Duodenal mucosa (tissue), 2 donors: ENCODE measurements around the gene TFR2.
A peak's percentile ranks its signal among the peaks of the same experiment; 100 is the strongest.

Experiments used
- H3K27ac ChIP-seq: one replicate; pipeline ENCODE4 v1.7.0; 2013; ENCODE audit warnings: low read depth, low read length
- H3K27me3 ChIP-seq, 2 donors: one replicate each; pipeline ENCODE4 v1.7.0; 2013; ENCODE audit warnings: low read length in 2 of 2, control low read depth in 1 of 2; ENCODE audit not compliant: insufficient read depth in 2 of 2, control insufficient read depth in 1 of 2
- H3K36me3 ChIP-seq, 2 donors: one replicate each; pipeline ENCODE4 v1.7.0; 2013; ENCODE audit warnings: low read length in 2 of 2, control low read depth in 1 of 2; ENCODE audit not compliant: insufficient read depth in 2 of 2, control insufficient read depth in 1 of 2
- H3K4me1 ChIP-seq, 2 donors: one replicate each; pipeline ENCODE4 v1.7.0; 2013; ENCODE audit warnings: low read length in 2 of 2, control low read depth in 1 of 2; ENCODE audit not compliant: insufficient read depth in 2 of 2, control insufficient read depth in 1 of 2
- H3K4me3 ChIP-seq, 2 donors: one replicate each; pipeline ENCODE4 v1.7.0; 2013; ENCODE audit warnings: low read length in 2 of 2, low read depth in 1 of 2
- H3K9ac ChIP-seq, 2 donors: one replicate each; pipeline ENCODE4 v1.7.0; 2013; ENCODE audit warnings: low read length in 2 of 2, low read depth in 1 of 2
- H3K9me3 ChIP-seq, 2 donors: one replicate each; pipeline ENCODE4 v1.7.0; 2013; ENCODE audit warnings: low read length in 2 of 2, control low read depth in 1 of 2; ENCODE audit not compliant: control insufficient read depth in 1 of 2

The TFR2 gene

DNA sequence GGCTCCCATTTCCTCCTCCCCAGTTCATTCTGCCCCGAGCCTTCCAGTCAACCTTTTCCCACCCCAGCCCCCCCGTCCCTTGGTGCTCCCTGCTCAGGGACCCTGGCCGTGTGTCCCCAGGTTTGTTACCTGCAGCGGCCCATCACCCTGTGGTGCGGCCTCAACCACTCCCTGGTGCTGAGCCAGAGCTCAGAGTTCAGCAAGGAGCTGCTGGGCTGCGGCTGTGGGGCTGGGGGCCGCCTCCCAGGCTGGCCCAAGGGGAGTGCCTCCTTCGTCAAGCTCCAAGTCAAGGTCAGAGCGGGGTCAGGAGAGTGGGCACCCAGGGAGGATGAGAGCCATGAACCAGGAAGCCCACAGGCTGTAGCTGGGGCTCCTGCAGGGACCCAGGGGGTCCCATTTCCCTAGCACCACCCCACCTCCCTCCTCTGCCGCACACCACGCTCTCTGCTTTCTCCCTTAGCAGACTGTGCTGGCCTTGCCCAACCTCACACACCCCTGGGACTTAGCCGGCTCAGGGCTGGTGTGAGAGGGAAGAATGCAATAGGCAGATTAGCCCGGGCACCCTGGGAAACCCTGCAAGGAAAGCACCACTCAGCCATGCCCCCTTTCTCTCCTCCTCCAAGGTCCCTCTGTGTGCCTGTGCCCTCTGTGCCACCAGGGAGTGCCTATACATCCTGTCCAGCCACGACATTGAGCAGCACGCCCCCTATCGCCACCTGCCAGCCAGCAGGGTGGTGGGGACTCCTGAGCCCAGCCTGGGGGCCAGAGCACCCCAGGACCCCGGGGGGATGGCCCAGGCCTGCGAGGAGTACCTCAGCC is 41.2 kb downstream of the TFR2 start:
- H3K36me3 ChIP-seq = no peaks in the 10 kb centered on the region
- peaks cover 0 to 5% of the 10 kb centered on the region in 2 donors for H3K27me3 ChIP-seq
- H3K4me1 ChIP-seq = peaks cover 8 to 10% of the 10 kb centered on the region in 2 donors
- no peak overlapping the region for H3K4me3 ChIP-seq
- no peak overlapping the region for H3K27ac ChIP-seq
- H3K9ac ChIP-seq = no peak overlapping the region
- no peaks in the 10 kb centered on the region for H3K9me3 ChIP-seq

DNA sequence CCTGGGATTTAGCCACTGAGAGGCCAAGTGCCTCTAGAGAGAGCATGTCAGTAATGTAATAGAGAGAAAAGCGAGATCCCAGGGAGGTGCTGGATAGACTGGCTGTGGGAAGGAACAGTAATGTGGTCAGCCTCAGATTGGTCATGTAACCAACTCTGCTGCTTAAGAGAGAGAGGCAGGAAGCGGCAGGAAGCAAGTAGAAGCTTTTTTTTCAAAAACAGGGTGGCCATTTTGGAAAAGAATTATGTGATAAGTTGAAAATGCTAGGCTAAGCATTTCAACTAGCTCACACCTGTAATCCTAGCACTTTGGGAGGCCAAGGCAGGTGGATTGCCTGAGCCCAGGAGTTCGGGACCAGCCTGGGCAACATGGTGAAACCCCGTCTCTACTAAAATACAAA is 42.9 kb downstream of the TFR2 start:
- Histone ChIP-seq H3K4me1 (no peaks in the 10 kb centered on the region), H3K9ac (no peak overlapping the region), H3K27ac (no peak overlapping the region), H3K27me3 (no peaks in the 10 kb centered on the region), H3K9me3 (no peaks in the 10 kb centered on the region), H3K4me3 (no peak overlapping the region), H3K36me3 (no peaks in the 10 kb centered on the region)

DNA sequence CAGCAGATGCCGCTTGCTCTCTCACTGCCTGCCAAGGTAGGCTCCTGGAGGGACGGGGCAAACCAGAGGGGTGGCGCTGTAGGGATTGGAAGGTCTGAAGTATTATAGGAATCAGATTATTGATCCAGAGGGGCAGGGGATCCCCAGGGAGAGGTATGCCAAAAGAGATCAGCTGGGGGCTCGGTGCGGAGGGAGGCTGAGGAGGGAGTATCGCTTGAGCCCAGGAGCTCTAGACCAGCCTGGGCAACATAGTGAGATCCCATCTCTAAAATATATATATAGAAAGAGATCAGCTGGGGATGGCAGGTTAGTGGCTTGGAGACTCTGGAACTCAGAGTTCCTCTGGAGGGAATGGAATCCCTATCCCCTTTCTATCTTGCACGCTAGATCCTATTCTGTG is 46.2 kb downstream of the TFR2 start:
- Histone ChIP-seq H3K9me3 (no peaks in the 10 kb centered on the region), H3K27me3 (no peaks in the 10 kb centered on the region), H3K4me1 (no peaks in the 10 kb centered on the region), H3K27ac (no peak overlapping the region), H3K4me3 (no peak overlapping the region), H3K9ac (no peak overlapping the region), H3K36me3 (no peaks in the 10 kb centered on the region)

DNA sequence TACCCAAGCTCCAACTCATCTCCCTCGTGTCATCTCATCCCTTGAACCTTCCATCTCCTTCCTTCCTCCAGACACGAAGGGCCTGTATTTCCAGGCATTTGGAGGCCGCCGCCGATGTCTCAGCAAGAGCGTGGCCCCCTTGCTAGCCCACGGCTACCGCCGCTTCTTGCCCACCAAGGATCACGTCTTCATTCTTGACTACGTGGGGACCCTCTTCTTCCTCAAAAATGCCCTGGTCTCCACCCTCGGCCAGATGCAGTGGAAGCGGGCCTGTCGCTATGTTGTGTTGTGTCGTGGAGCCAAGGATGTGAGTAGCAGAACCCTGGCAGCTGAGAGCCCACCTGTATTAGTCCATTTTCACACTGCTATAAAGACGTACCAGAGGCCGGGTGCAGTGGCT is 49.8 kb downstream of the TFR2 start:
- no peaks in the 10 kb centered on the region for H3K27me3 ChIP-seq
- no peaks in the 10 kb centered on the region for H3K36me3 ChIP-seq
- no peak overlapping the region for H3K9ac ChIP-seq
- H3K4me1 ChIP-seq = no peaks in the 10 kb centered on the region
- H3K27ac ChIP-seq = no peak overlapping the region
- H3K9me3 ChIP-seq = no peaks in the 10 kb centered on the region
- no peak overlapping the region for H3K4me3 ChIP-seq

DNA sequence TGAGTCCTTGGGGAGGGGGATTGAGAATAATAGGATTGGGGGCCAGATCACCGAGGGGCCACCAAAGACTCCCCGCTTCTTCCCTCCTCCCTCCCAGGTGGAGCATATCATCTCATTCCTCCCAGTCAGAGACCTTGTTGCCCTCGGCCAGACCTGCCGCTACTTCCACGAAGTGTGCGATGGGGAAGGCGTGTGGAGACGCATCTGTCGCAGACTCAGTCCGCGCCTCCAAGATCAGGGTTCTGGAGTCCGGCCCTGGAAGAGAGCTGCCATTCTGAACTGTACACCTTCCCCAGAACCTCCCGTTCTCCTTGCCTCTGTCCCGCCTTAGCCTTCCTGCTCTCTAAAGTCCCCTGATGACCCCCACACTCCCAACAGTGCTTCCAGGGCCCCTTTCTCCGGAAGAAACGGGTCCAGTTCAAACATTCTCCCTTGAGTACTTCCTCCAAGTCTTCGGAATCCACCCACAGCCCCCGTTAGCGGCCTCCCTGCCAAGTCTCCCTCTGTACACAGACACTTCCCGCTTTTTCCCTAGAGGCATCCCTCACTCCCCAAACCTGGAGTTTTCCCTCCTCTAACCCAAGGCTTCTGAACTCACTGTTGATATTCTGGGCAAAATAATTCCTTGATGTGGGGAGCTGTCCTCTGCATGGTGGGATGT is 51.1 kb downstream of the TFR2 start:
- no peak overlapping the region for H3K4me3 ChIP-seq
- H3K27me3 ChIP-seq = no peaks in the 10 kb centered on the region
- H3K4me1 ChIP-seq = peaks cover 0 to 2% of the 10 kb centered on the region in 2 donors
- no peak overlapping the region for H3K9ac ChIP-seq
- H3K36me3 ChIP-seq = no peaks in the 10 kb centered on the region
- no peaks in the 10 kb centered on the region for H3K9me3 ChIP-seq
- no peak overlapping the region for H3K27ac ChIP-seq

DNA sequence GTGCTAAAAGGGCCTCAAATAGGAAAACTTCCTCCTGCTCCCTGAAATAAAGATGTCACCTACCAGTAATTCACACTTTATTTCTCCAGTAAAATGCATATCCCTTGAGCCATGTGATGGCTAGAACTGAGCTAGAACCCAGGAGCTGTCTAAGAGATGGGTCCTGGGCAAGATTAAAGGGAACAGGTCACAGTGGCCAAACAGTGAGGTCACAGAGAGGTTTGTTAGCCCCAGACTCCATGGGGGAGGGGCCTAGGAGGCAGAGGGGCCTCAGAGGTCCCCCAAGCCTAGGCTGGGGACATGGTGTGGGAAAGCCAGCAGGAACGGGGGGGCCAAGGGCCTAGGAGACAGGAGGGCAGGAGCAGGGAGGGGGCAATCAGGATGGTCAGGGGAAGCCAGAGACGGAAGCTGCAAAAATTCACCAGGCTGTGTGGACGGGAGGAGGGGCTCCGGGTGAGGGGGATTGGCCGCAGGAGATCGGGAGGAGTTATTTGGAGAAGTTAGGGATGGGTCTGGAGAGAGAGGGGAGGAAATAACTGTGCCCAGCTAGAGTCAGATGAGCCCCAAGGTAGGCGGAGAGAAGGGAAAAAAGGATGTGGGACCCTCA is 51.9 kb downstream of the TFR2 start:
- no peaks in the 10 kb centered on the region for H3K27me3 ChIP-seq
- H3K36me3 ChIP-seq = no peaks in the 10 kb centered on the region
- H3K4me1 ChIP-seq = peaks cover 7 to 9% of the 10 kb centered on the region in 2 donors
- H3K9ac ChIP-seq = no peak overlapping the region
- H3K9me3 ChIP-seq = no peaks in the 10 kb centered on the region
- H3K27ac ChIP-seq = no peak overlapping the region
- no peak overlapping the region for H3K4me3 ChIP-seq

DNA sequence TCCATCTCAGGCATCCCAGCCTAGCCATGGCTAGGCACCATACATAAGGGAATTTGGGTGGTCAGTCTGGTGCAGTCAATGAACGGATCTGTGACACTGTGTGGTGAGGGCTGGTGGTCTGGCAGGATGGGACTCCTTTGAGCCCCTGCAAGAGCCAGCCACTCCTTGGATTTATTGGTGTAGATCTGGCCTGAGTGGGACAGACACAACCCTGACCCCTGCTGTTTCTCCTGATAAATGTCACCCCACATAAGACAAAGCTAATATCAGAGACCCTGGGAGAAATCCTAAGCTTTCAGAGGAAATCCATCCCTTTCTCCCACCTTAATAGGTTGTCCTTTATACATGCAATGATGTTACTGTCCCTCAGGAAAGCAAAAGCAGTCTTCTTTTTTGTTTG is 52.9 kb downstream of the TFR2 start:
- no peaks in the 10 kb centered on the region for H3K9me3 ChIP-seq
- no peaks in the 10 kb centered on the region for H3K27me3 ChIP-seq
- H3K36me3 ChIP-seq = no peaks in the 10 kb centered on the region
- no peak overlapping the region for H3K27ac ChIP-seq
- H3K4me1 ChIP-seq = peaks cover 15 to 18% of the 10 kb centered on the region in 2 donors
- no peak overlapping the region for H3K9ac ChIP-seq
- H3K4me3 ChIP-seq = no peak overlapping the region

DNA sequence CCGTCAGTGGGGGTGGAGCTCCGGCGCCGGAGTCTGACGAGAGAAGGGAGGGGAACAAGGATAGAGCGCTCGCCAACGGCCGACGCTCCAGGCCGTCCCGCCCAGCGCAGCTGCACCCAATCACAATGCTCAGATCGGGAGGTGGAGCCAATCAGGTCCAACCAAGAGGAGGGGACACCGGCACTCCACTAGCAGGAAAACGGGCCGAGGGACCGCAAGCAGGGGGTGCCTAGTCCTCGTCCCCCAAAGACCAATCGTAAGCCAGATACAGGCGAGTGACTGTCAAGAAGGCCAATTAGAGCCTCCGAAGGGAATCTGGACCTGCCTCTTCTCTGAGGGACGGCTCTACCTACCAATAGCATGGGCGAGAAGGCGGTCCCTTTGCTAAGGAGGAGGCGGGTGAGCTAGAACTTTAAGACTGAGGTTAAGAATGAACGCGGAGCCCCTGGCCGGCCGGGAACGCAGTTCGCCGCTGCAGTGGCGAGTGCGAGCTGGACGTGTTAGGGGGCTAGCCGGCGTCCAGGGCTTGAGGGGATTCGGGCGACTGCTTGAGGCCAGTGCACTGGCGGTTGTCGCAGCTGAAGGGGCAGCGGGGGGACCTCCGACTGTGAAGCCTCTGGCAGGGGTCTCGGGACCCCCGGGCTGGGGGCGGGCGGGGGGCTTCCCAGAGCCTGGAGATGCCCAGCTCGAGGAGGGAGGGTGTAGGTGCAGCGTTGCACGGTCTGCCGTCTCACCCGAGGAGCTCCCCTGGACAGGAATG is 54.9 kb downstream of the TFR2 start, which contains the start of gene FBXO24:
Gene FBXO24, plus strand, starts transcription at position 63 of the 760 bp plus-strand sequence. Its CDS starts 298 bp downstream, at position 361.
- Histone ChIP-seq H3K27ac (peak within 1 kb of the TSS; percentile 99), H3K9ac (peak within 1 kb of the TSS; percentile 69 to 91), H3K36me3 (peaks cover 8 to 11% of the 10 kb centered on the region in 2 donors), H3K9me3 (no peaks in the 10 kb centered on the region), H3K27me3 (no peaks in the 10 kb centered on the region), H3K4me1 (peaks cover 27 to 29% of the 10 kb centered on the region in 2 donors), H3K4me3 (peak within 1 kb of the TSS; percentile 89 to 94)

DNA sequence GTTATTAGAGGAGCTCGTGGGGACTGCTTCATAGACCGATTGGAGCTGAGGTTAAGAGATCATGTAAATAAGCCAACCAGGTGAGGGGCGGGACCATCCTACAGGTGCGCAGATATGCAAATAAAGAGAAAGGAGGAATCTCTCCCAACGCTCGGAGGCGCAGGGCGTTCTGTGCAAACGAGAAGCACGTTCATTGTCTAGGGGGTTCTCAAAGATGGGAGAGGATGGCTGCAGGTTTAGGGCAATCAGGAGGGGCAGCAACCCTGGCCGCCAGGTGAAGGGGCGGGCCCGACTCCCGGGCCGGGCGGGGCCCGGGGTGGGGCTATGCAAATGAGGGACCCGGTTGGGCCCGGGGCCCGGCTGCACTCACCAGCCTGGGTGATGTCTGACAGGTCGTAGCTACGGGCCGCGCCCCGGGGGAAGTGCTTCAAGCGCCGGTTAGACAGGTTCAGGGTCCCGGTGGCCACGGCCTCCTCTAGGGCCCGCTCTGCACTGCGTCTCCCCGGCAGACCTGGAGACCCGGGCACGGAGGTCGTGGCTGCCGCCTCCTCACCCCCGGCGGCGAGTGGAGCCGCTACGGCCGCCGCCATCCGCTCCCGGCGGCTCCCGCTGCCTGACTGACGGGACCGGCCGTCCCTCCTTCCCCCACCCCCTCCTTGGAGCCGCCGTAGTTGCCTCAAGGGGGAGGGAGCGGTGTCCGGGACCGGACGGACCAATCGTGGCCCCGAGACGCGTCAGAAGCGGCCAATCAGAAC is 55.7 kb downstream of the TFR2 start, which contains the start of gene LRCH4:
Gene LRCH4, minus strand, starts transcription at position 619 of the 755 bp plus-strand sequence. Its CDS starts 29 bp downstream, at position 590.
- H3K4me3 ChIP-seq = peak within 1 kb of the TSS; percentile 89 to 94
- H3K4me1 ChIP-seq = peaks cover 27 to 29% of the 10 kb centered on the region in 2 donors
- H3K9me3 ChIP-seq = no peaks in the 10 kb centered on the region
- peak within 1 kb of the TSS; percentile 69 to 91 for H3K9ac ChIP-seq
- H3K27me3 ChIP-seq = no peaks in the 10 kb centered on the region
- H3K36me3 ChIP-seq = peaks cover 16 to 19% of the 10 kb centered on the region in 2 donors
- H3K27ac ChIP-seq = peak within 1 kb of the TSS; percentile 99
